Neural crest cell (in vitro differentiated cells): ENCODE measurements around the gene ADAMTSL1. TPM values are rescaled to one million over a fixed set of nuclear protein-coding genes. Genes with fewer than 3 reads are reported as not detected.

Experiments used
- DNase-seq: peaks from one replicate; pipeline ENCODE4 v3.0.0; 2021; ENCODE audit warnings: low read depth, mixed read lengths, low spot score
- H3K27ac Mint-ChIP-seq: one replicate; pipeline ENCODE4 v1.8.0; 2021; ENCODE audit warnings: mild to moderate bottlenecking, mixed read lengths; ENCODE audit not compliant: unreplicated experiment
- H3K27me3 Mint-ChIP-seq: 2 replicates; pipeline ENCODE4 v1.8.0; 2021; ENCODE audit warnings: low read depth, mild to moderate bottlenecking, mixed read lengths
- H3K36me3 Mint-ChIP-seq: 2 replicates; pipeline ENCODE4 v1.8.0; 2021; ENCODE audit warnings: low read depth, mild to moderate bottlenecking, mixed read lengths
- H3K4me1 Mint-ChIP-seq: 2 replicates; pipeline ENCODE4 v1.8.0; 2021; ENCODE audit warnings: mixed read lengths
- H3K4me3 Mint-ChIP-seq: one replicate; pipeline ENCODE4 v1.8.0; 2021; ENCODE audit warnings: mild to moderate bottlenecking, mixed read lengths
- H3K9me3 Mint-ChIP-seq: 2 replicates; pipeline ENCODE4 v1.8.0; 2021; ENCODE audit warnings: mixed read lengths
- total RNA-seq: library from RNA; stranded (reverse); gene quantifications from 2 replicates; pipeline ENCODE4 v1.2.1, GENCODE V29; 2021
- TF ChIP-seq, protein P1 (sequence below): fragments of 200-600 bp; sonication (generic); conservative IDR thresholded peaks from 2 replicates; pipeline ENCODE4 v1.5.0; 2021; ENCODE audit warnings: antibody characterized with exemption, mild to moderate bottlenecking

The ADAMTSL1 gene
- total RNA-seq, 1 donor from 2014 or later: 2.3 TPM

GRCh38 chr9:18550286-18550685 is 76.3 kb downstream of the ADAMTSL1 start:
- TF ChIP-seq, protein P1, sequence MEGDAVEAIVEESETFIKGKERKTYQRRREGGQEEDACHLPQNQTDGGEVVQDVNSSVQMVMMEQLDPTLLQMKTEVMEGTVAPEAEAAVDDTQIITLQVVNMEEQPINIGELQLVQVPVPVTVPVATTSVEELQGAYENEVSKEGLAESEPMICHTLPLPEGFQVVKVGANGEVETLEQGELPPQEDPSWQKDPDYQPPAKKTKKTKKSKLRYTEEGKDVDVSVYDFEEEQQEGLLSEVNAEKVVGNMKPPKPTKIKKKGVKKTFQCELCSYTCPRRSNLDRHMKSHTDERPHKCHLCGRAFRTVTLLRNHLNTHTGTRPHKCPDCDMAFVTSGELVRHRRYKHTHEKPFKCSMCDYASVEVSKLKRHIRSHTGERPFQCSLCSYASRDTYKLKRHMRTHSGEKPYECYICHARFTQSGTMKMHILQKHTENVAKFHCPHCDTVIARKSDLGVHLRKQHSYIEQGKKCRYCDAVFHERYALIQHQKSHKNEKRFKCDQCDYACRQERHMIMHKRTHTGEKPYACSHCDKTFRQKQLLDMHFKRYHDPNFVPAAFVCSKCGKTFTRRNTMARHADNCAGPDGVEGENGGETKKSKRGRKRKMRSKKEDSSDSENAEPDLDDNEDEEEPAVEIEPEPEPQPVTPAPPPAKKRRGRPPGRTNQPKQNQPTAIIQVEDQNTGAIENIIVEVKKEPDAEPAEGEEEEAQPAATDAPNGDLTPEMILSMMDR: no peak
- Mint-ChIP-seq H3K27ac (no peak overlapping the region), H3K36me3 (peaks cover 3% of the 10 kb centered on the region), H3K9me3 (peaks cover 6% of the 10 kb centered on the region), H3K27me3 (no peaks in the 10 kb centered on the region), H3K4me3 (no peak overlapping the region), H3K4me1 (no peaks in the 10 kb centered on the region)
- no peak for DNase-seq

GRCh38 chr9:18554244-18554643 is 80.3 kb downstream of the ADAMTSL1 start:
- H3K4me1 Mint-ChIP-seq: no peaks in the 10 kb centered on the region
- H3K27me3 Mint-ChIP-seq: no peaks in the 10 kb centered on the region
- peaks cover 3% of the 10 kb centered on the region for H3K36me3 Mint-ChIP-seq
- TF ChIP-seq, protein P1: no peak
- H3K27ac Mint-ChIP-seq: no peak overlapping the region
- H3K9me3 Mint-ChIP-seq: peaks cover 6% of the 10 kb centered on the region
- no peak overlapping the region for H3K4me3 Mint-ChIP-seq
- DNase-seq: no peak

GRCh38 chr9:18555105-18555883 is 81.3 kb downstream of the ADAMTSL1 start:
- Mint-ChIP-seq H3K27me3 (no peaks in the 10 kb centered on the region), H3K4me1 (no peaks in the 10 kb centered on the region), H3K9me3 (peaks cover 11% of the 10 kb centered on the region), H3K36me3 (peaks cover 6% of the 10 kb centered on the region), H3K4me3 (no peak overlapping the region), H3K27ac (no peak overlapping the region)
- TF ChIP-seq, protein P1: no peak
- no peak for DNase-seq

GRCh38 chr9:18564018-18564880 is 90.3 kb downstream of the ADAMTSL1 start:
- H3K27ac Mint-ChIP-seq: no peak overlapping the region
- H3K27me3 Mint-ChIP-seq: no peaks in the 10 kb centered on the region
- peaks cover 11% of the 10 kb centered on the region for H3K9me3 Mint-ChIP-seq
- no peak overlapping the region for H3K4me3 Mint-ChIP-seq
- H3K4me1 Mint-ChIP-seq: no peaks in the 10 kb centered on the region
- no peak for DNase-seq
- TF ChIP-seq, protein P1: no peak
- H3K36me3 Mint-ChIP-seq: peaks cover 16% of the 10 kb centered on the region

DNA sequence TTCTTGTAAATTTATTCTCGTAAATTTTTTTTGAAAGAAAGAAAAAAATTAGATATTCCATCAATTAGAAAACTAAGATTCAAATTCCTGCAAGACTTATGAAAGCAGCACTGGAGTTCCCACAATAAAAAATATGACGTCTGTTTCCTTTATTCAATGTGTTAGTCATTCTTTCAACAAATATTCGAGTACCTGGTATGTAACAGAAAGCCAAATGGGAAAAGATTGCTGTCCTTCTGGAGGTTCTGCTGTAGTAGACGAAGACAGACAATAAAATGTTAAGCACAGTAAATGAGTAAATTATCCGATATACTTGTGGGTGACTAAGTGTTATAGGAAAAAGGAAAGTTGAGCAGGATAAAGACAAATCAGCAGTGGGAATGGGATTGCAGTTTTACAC is 92.2 kb downstream of the ADAMTSL1 start:
- Mint-ChIP-seq H3K4me1 (no peaks in the 10 kb centered on the region), H3K9me3 (peaks cover 6% of the 10 kb centered on the region), H3K36me3 (peaks cover 11% of the 10 kb centered on the region), H3K27me3 (no peaks in the 10 kb centered on the region), H3K27ac (no peak overlapping the region), H3K4me3 (no peak overlapping the region)
- DNase-seq: no peak
- TF ChIP-seq, protein P1: no peak
